Measurements from ENCODE around the gene CTF1. TPM values are rescaled to one million over a fixed set of nuclear protein-coding genes. Genes with fewer than 3 reads are reported as not detected.

Gene CTF1
- total RNA-seq, 2 experiments from 2014 or later: 0.09 to 0.46 TPM

GRCh38 chr16:30892670-30893416 is 3.6 kb upstream of the CTF1 start:
- Histone ChIP-seq H3K36me3 (ENCODE audit: insufficient read depth, low read length) (peaks cover 10% of the 10 kb centered on the region; the same call in 1 of the 2 replicates), H4K20me1 (ENCODE audit: insufficient read depth, low read length) (no peaks in the 10 kb centered on the region), H3K9me2 (ENCODE audit: insufficient read depth, low read length) (no peaks in the 10 kb centered on the region), H2AFZ (ENCODE audit: low read length) (no peak overlapping the region; the same call in 1 of the 2 replicates), H3K27ac (ENCODE audit: low read depth, low read length, poor library complexity, severe bottlenecking) (no peak overlapping the region), H3K9me3 (ENCODE audit: low read length) (no peaks in the 10 kb centered on the region), H3K4me3 (ENCODE audit: low read depth, low read length, poor library complexity, severe bottlenecking) (peak overlapping the region; percentile 79), H3K4me2 (ENCODE audit: low read length) (peak overlapping the region; percentile 92), H3K4me1 (ENCODE audit: insufficient read depth, low read length, poor library complexity, severe bottlenecking) (peaks cover 44% of the 10 kb centered on the region), H3K79me2 (ENCODE audit: insufficient read depth, low read depth, low read length) (no peaks in the 10 kb centered on the region)
- CTCF ChIA-PET (ENCODE audit: unreplicated experiment): interaction anchor here (0.5 kb wide), 1 partner anchor 49 kb away, joined by 4 read pairs; no protein-coding TSS in a partner anchor
- DNase-seq (ENCODE audit: low spot score): no peak
- intact Hi-C loops (cut with micrococcal nuclease; ENCODE audit: unreplicated experiment): loop anchor here (5.0 kb wide), 1 partner anchor 51 kb away; no protein-coding TSS in a partner anchor
- POLR2A ChIA-PET: interaction anchor here (0.5 to 1.6 kb wide), 3 partner anchors 17 to 406 kb away, joined by 3 to 6 read pairs (median 4); no protein-coding TSS in a partner anchor
- TF ChIP-seq EZH2phosphoT487 (IDR thresholded peaks at IDR 0.05; ENCODE audit: borderline replicate concordance, low read depth, low read length): no peak
- no peak for TF ChIP-seq CTCF (conservative IDR thresholded peaks at IDR 0.05; ENCODE audit: low read length)
- BruUV-seq (replicated peaks): no TSS peak

- H3K9me3 ChIP-seq (ENCODE audit: low read length): no peaks in the 10 kb centered on the region
- ChIA-PET CTCF (ENCODE audit: unreplicated experiment) (interaction anchor here (0.5 kb wide), 1 partner anchor 50 kb away, joined by 4 read pairs; no protein-coding TSS in a partner anchor), POLR2A (interaction anchor here (0.9 to 1.6 kb wide), 2 partner anchors 17 to 20 kb away, joined by 3 to 4 read pairs; no protein-coding TSS in a partner anchor)
- no peaks in the 10 kb centered on the region for H3K9me2 ChIP-seq (ENCODE audit: insufficient read depth, low read length)
- no TSS peak for BruUV-seq (replicated peaks)
- H3K27ac ChIP-seq (ENCODE audit: low read depth, low read length, poor library complexity, severe bottlenecking): no peak overlapping the region
- H2AFZ ChIP-seq (ENCODE audit: low read length): peak overlapping the region; percentile 32; the same call in 1 of the 2 replicates
- TF ChIP-seq EZH2phosphoT487 (IDR thresholded peaks at IDR 0.05; ENCODE audit: borderline replicate concordance, low read depth, low read length): no peak
- no peak for TF ChIP-seq CTCF (conservative IDR thresholded peaks at IDR 0.05; ENCODE audit: low read length)
- peaks cover 46% of the 10 kb centered on the region for H3K4me1 ChIP-seq (ENCODE audit: insufficient read depth, low read length, poor library complexity, severe bottlenecking)
- no peaks in the 10 kb centered on the region for H4K20me1 ChIP-seq (ENCODE audit: insufficient read depth, low read length)
- H3K4me2 ChIP-seq (ENCODE audit: low read length): peak overlapping the region; percentile 92
- no peaks in the 10 kb centered on the region for H3K79me2 ChIP-seq (ENCODE audit: insufficient read depth, low read depth, low read length)
- intact Hi-C loops (cut with micrococcal nuclease; ENCODE audit: unreplicated experiment): loop anchor here (5.0 kb wide), 1 partner anchor 51 kb away; no protein-coding TSS in a partner anchor
- DNase-seq (ENCODE audit: low spot score): no peak
- H3K4me3 ChIP-seq (ENCODE audit: low read depth, low read length, poor library complexity, severe bottlenecking): peak overlapping the region; percentile 79
- peaks cover 10% of the 10 kb centered on the region; the same call in 1 of the 2 replicates for H3K36me3 ChIP-seq (ENCODE audit: insufficient read depth, low read length)
Measured at GRCh38 chr16:30893417-30893743, 3.0 kb upstream of the CTF1 start.

All from OCI-LY7 (cell line).